ENCODE measurements around the gene IER5.
"Not testable (repeated sequence)": the region's sequence is repeated elsewhere in the genome, so short reads cannot be mapped to it uniquely, and the experiment has no call there.

The IER5 gene

GRCh38 chr1:181099152-181100014 lies 10.9 kb downstream of the IER5 start:
- no peak for DNase-seq

DNA sequence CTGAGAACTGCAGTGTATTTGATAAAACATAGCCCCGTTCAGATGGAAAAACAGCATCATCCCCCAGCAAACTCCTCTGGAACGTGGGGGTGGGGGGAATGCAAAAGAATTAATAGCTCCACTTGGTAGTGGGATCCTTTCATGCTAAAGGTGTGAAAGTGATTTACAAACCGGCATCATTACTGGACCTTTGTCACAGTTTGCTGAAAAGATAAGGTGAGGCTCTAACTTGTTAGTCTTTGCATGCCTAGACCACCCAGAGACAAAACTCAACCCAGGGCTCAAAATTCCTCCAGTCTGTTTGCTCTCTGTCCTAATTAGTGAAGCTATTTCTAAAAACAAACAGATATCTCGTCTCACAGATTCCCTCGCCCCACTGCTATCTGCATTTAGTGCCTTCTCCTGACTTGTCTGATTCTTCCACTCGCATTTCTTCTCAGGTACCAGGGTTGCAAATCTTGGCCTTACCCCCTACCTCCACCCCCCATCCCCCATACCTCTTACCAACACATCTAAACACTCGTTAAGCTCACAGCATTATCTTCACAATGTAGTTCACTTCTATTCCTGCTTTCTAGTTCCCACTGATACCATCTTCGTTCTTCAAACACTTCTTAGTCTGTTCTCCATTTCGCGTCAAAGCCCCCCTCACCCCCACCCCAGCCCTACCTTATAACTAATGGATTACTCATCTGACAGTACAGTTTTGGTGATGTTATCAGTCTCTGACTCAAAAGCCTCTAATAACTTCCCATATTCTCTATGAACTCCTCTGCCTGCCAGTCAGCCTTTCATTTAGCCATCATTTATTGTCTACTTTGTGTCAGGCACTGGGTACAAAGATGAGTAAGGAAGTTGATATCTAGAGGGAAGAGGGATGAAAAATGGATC lies 11.8 kb downstream of the IER5 start:
- no peak for DNase-seq

- no peak for DNase-seq
These were observed 12.4 kb downstream of the IER5 start for GRCh38 chr1:181100934-181101333.

GRCh38 chr1:181101581-181102226 lies 13.2 kb downstream of the IER5 start:
- DNase-seq: peak; percentile 27 to 44

- DNase-seq: no peak
These were observed 14.3 kb downstream of the IER5 start for GRCh38 chr1:181102841-181103240.

DNA sequence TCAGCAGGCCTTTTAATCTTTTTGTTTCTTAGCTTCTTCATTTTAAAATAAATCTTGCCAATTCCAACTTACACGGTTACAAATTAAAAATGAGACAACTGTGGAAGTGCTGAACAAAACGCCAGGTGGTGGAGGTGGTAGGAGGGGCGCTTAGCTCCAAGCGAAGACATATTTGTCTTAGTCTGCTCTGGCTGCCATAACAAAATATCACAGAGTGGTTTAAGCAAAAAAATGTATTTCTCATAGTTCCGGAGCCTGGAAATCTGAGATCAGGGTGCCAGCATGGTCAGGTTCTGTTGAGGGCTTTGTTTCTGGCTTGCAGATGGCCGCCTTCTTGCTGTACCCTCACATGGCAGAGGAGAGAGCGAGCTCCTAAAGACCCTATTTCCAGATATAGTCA lies 14.9 kb downstream of the IER5 start:
- DNase-seq: no peak

GRCh38 chr1:181104042-181104789 lies 15.7 kb downstream of the IER5 start:
- DNase-seq: no peak

DNA sequence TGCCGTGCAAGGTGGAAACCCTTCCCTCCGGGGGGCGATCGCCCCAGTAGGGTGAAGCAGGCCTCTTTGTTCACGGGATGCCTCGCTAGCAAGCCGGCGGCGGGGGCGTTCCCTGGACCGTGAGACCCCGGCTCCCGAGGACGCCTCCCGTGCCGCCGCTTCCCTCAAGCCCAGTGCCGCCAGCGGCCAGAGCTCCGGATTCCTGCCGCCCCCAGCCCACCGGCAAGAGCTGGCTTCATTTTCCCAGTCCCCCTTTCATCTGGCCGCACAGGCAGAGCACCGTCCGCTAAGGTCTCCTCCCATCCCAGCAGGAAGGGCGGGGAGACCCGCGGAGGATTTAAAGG lies 16.3 kb downstream of the IER5 start:
- no peak for DNase-seq

GRCh38 chr1:181105134-181106021 lies 16.9 kb downstream of the IER5 start:
- peak; percentile 76 to 80 for DNase-seq

DNA sequence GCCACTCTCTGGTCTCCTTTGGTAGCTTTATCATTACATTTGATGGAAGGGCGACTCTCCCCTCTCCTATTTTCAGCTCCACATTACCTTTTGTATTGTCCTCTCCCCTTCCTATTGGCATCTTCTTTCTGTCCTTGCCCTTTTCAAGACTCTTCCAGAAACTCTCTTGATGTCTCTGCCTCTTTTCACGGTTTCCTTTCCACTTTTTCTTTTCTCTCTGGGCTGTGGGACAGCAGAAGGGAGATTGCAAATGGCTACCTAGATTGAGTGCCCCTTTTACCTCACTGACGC lies 17.5 kb downstream of the IER5 start:
- no peak for DNase-seq

DNA sequence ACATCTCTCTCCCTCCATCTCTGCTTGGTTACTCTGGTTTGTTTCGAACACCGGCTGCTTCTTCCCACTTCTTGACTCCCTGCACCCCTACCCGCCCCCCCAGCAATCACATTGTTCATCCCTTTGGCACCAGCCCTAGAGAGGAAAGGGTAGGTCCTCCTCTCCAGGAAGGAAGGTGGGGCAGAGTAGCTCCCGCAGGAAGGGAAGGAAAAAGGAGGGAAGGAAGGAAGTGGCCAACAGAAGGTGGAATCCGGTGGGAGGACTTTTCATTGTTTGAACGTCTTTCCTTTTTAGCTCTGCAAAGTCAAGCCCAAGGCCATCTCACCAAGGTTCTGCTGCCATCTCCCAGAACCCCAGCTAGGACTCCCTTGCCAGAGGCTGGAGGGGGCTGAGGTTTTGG lies 18.0 kb downstream of the IER5 start:
- no peak for DNase-seq

GRCh38 chr1:181107711-181108110 lies 19.2 kb downstream of the IER5 start:
- no peak for DNase-seq

DNA sequence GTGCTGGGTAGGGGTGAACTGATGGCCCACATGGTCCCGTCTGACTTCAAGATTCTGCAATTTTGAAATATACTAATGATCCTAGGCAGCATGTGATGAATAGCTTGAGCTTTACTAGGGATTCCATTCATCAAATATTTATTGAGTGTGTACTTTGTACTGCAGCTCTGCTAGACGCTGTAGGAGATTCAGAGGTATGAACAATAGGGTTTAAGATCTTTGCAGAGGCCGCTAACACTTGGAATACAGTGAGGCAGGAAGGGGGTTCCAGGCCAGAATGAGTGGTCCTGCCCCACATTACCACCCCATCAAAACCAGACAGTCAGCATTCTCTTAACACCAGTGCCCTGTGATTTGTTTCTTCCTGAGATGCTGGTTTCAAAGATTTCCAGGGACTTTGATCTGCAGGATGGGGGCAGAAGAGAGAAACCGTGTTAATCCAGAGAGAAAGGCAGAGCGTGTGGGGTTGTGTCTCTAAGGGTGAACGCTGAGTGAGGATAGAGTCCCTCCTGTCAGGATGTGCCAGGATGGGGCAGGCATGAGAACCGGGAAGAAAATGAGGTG lies 19.9 kb downstream of the IER5 start:
- DNase-seq: no peak

DNA sequence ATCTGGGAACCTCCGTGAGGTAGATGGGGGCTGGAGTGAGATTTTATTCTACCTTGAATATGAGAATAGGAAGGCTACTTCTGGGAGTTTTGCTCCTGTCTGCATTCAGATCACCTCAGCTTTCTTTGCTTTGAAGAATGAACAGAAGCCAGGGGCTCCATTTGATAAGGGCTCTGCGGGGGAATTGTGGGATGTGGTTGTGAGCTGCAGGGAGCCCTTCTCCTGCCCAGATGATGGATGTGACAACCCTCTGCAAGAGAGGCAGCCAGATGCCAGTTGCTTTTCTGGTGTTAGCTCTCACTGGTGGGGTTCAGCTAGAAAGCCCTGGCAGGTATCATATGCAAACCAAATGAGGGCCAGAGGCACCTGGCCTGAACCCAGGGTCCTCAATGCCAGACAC lies 21.5 kb downstream of the IER5 start:
- DNase-seq: no peak

- no peak for DNase-seq
These were observed 23.1 kb downstream of the IER5 start for GRCh38 chr1:181111559-181111958.

- DNase-seq: no peak
These were observed 23.8 kb downstream of the IER5 start for GRCh38 chr1:181112071-181112929.

DNA sequence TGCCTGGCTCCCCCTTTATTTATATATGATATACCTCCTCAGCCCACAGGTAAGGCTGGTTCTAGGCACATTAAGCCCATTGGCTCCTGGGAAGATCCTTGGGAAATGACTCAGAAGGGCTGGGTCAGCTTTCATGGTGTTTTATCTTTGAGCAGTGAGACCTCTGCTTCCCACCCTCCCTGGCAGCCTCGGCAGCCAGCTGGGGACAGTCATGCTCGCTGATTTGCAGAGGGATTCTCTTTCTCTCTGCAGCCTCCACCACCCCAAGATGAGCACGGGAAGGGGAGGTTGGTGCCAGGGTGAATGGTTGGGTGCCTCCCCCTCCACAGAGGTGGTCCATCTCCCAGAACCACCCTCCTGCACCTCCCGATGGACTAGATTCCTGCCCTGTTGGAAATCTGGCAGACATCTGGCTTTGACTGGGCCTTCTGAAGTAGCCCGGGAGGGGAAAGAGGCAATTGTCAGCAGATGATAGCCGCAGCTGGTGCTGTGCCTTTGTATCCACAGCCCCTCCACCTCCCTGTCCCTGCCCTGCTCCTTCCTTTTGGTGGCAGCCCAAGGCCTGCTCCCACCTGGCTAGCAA lies 24.6 kb downstream of the IER5 start:
- DNase-seq: no peak

DNA sequence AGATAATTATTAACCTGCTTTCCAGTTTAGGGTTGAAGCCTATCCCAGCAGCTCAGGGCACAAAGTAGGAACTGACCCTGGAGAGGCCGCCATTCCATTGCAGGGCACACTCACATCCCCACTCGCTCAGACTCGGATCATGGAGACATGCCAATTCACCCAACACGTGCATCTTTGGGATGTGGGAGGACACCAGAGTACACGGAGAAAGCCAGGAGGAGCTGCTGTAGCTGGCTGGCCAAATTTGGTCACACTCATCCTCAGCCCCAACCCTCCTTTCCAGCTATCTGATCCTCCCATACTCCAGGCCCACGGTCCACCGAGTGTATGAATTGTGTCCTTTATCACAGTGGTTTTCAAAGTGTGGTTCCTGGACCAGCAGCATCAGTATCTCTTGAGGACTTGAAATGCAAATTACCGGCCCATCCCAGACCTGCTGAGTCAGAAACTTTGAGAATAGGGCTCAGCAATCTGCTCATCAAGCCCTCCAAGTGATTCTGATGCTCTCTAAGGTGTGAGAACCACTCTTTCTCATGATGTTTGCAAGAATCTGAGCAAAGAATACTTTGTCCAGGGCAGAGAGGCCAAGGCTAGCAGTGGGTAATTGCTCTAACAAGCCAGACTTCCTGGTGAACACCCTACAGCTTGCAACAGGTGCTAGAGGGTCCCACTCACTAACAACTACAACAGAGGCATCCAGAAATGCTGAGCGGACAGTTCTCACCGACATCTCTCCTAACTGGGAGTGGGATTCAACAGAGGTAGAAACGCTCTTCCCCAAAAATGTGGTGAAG lies 26.3 kb downstream of the IER5 start:
- DNase-seq: no peak

DNA sequence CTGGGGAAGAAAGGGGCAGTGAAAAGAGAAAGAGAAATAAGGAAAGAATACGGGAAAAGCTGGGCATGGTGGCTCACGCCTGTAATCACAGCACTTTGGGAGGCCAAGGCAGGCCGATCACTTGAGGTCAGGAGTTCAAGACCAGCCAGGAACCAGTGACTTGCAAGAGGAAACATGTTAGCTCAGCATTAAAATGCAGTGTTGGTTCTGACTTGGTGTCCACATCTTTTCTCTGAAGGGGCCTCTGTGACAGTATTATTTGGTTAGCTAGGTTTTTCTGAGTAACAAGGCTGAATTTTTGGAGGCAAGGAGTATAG lies 26.8 kb downstream of the IER5 start:
- no peak for DNase-seq

- not testable (repeated sequence) for DNase-seq
These were observed 27.5 kb downstream of the IER5 start for GRCh38 chr1:181115971-181116370.
